MM.1S (cell line): ENCODE data around the gene DYNLT4.
"Not testable (repeated sequence)": the region's sequence is repeated elsewhere in the genome, so short reads cannot be mapped to it uniquely, and the experiment has no call there.

Experiments used
- DNase-seq: peaks from one replicate; pipeline ENCODE4 v3.0.0-alpha.2; 2015
- H2AFZ ChIP-seq: fragments of 300-600 bp; sonication (generic); 2 replicates; pipeline ENCODE4 v1.6.0; 2016; ENCODE audit warnings: antibody characterized with exemption, low read length
- H3F3A ChIP-seq: fragments of 300-600 bp; sonication (generic); 2 replicates; pipeline ENCODE4 v1.6.1; 2016; ENCODE audit warnings: mild to moderate bottlenecking, antibody characterized with exemption, low read length, moderate library complexity, mixed read lengths; ENCODE audit not compliant: insufficient read depth
- H3K27ac ChIP-seq: fragments of 300-600 bp; sonication (generic); 2 replicates; pipeline ENCODE4 v1.5.1; 2016; ENCODE audit warnings: mild to moderate bottlenecking, low read length
- H3K27me3 ChIP-seq: fragments of 300-600 bp; sonication (generic); replicated peaks from 2 replicates; pipeline ENCODE4 v1.6.0; 2016; ENCODE audit warnings: low read length; ENCODE audit not compliant: insufficient read depth
- H3K36me3 ChIP-seq: fragments of 300-600 bp; sonication (generic); replicated peaks from 2 replicates; pipeline ENCODE4 v1.6.1; 2016; ENCODE audit warnings: mild to moderate bottlenecking, low read length, mixed read lengths; ENCODE audit not compliant: insufficient read depth
- H3K4me1 ChIP-seq: fragments of 300-600 bp; sonication (generic); 2 replicates; pipeline ENCODE4 v1.6.1; 2016; ENCODE audit warnings: low read length, mixed read lengths
- H3K4me2 ChIP-seq: fragments of 300-600 bp; sonication (generic); 2 replicates; pipeline ENCODE4 v1.6.0; 2016; ENCODE audit warnings: low read depth, low read length
- H3K4me3 ChIP-seq: fragments of 300-600 bp; sonication (generic); 2 replicates; pipeline ENCODE4 v1.5.1; 2016; ENCODE audit warnings: low read length, mixed read lengths
- H3K79me2 ChIP-seq: fragments of 300-600 bp; sonication (generic); 2 replicates; pipeline ENCODE4 v1.6.1; 2016; ENCODE audit warnings: mixed run types, low read length, mixed read lengths
- H3K9ac ChIP-seq: fragments of 300-600 bp; sonication (generic); 2 replicates; pipeline ENCODE4 v1.6.1; 2016; ENCODE audit warnings: low read length, mixed read lengths
- H3K9me2 ChIP-seq: fragments of 300-600 bp; sonication (generic); replicated peaks from 2 replicates; pipeline ENCODE4 v1.6.1; 2016; ENCODE audit warnings: mild to moderate bottlenecking, low read length, mixed read lengths; ENCODE audit not compliant: insufficient read depth
- H3K9me3 ChIP-seq: fragments of 300-600 bp; sonication (generic); replicated peaks from 2 replicates; pipeline ENCODE4 v1.6.1; 2016; ENCODE audit warnings: mild to moderate bottlenecking, low read length, mixed read lengths; ENCODE audit not compliant: insufficient read depth
- H4K20me1 ChIP-seq: fragments of 300-600 bp; sonication (generic); 2 replicates; pipeline ENCODE4 v1.6.1; 2016; ENCODE audit warnings: mild to moderate bottlenecking, low read length, moderate library complexity, mixed read lengths; ENCODE audit not compliant: insufficient read depth
- CTCF ChIP-seq: fragments of 300-600 bp; sonication (generic); IDR thresholded peaks from 2 replicates; pipeline ENCODE4 v1.5.1; 2016; ENCODE audit warnings: antibody characterized with exemption, low read length, mixed read lengths
- EZH2 ChIP-seq: fragments of 300-600 bp; sonication (generic); optimal IDR thresholded peaks from 2 replicates; pipeline ENCODE3; 2017; ENCODE audit warnings: low read depth, mild to moderate bottlenecking, antibody characterized with exemption, low read length, mixed read lengths
- EZH2phosphoT487 ChIP-seq: fragments of 300-600 bp; sonication (generic); IDR thresholded peaks from 2 replicates; pipeline ENCODE4 v1.6.1; 2018; ENCODE audit warnings: antibody characterized with exemption, low read length

The DYNLT4 gene

DNA sequence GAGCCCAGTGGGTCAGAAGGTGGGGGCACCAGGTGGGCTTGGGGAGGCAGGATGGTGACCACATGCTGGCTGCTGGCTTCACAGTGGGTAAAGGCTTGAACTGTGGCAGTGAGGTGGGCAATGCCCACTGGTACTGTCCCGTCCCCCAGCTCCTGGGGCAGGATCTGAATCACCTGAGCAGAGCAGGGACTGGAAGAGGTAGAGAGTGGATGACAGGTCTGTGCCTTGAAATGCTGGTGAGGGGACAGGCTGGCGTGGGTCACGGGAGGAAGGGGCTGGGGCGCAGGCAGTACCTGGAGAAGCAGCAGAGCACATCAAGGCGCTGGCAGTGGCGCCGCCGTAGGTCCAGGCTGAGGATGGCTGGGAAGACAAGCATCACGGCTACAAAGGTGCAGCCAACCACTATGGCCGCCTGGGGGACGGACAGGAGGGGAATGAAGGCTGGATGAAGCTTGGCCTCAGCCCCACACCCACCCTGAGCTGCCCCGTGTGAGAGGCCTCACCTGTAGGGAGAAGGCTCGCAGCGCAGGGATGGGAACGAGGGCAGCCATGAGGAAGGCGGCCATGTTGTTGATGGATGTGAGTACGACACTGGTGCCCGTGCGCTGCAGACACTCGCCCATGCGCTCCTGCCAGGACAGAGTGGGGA, 21.0 kb upstream of the DYNLT4 start:
- H3F3A ChIP-seq: no peaks in the 10 kb centered on the region
- DNase-seq: no peak
- H3K4me3 ChIP-seq: no peak overlapping the region
- H4K20me1 ChIP-seq: no peaks in the 10 kb centered on the region
- H3K9me3 ChIP-seq: no peaks in the 10 kb centered on the region
- H3K4me2 ChIP-seq: no peak overlapping the region
- no peaks in the 10 kb centered on the region for H3K4me1 ChIP-seq
- no peak overlapping the region for H3K9ac ChIP-seq
- H3K36me3 ChIP-seq: no peaks in the 10 kb centered on the region
- H2AFZ ChIP-seq: no peak overlapping the region
- H3K27me3 ChIP-seq: no peaks in the 10 kb centered on the region
- TF ChIP-seq EZH2 (no peak), EZH2phosphoT487 (no peak), CTCF (no peak)
- no peaks in the 10 kb centered on the region for H3K9me2 ChIP-seq
- H3K79me2 ChIP-seq: no peaks in the 10 kb centered on the region
- H3K27ac ChIP-seq: no peak overlapping the region

GRCh38 chr1:44827197-44828002, 20.2 kb upstream of the DYNLT4 start:
- Histone ChIP-seq H3K4me1 (no peaks in the 10 kb centered on the region), H3K27me3 (no peaks in the 10 kb centered on the region), H3K36me3 (no peaks in the 10 kb centered on the region), H3K9ac (no peak overlapping the region), H4K20me1 (no peaks in the 10 kb centered on the region), H3K4me2 (no peak overlapping the region), H3K9me3 (no peaks in the 10 kb centered on the region), H3K79me2 (no peaks in the 10 kb centered on the region), H2AFZ (no peak overlapping the region), H3K9me2 (no peaks in the 10 kb centered on the region), H3K27ac (no peak overlapping the region), H3F3A (no peaks in the 10 kb centered on the region), H3K4me3 (no peak overlapping the region)
- TF ChIP-seq EZH2: no peak
- TF ChIP-seq EZH2phosphoT487: no peak
- no peak for TF ChIP-seq CTCF
- no peak for DNase-seq

GRCh38 chr1:44826375-44827196, 19.4 kb upstream of the DYNLT4 start:
- Histone ChIP-seq H3K27me3 (no peaks in the 10 kb centered on the region), H4K20me1 (no peaks in the 10 kb centered on the region), H3K36me3 (no peaks in the 10 kb centered on the region), H3K79me2 (no peaks in the 10 kb centered on the region), H3K4me1 (no peaks in the 10 kb centered on the region), H2AFZ (no peak overlapping the region), H3K27ac (no peak overlapping the region), H3K4me3 (no peak overlapping the region), H3K4me2 (no peak overlapping the region), H3K9me2 (no peaks in the 10 kb centered on the region), H3F3A (no peaks in the 10 kb centered on the region), H3K9me3 (no peaks in the 10 kb centered on the region), H3K9ac (no peak overlapping the region)
- TF ChIP-seq CTCF: no peak
- TF ChIP-seq EZH2phosphoT487: no peak
- no peak for TF ChIP-seq EZH2
- DNase-seq: no peak

- H3K79me2 ChIP-seq, H3K27me3 ChIP-seq, H3K4me2 ChIP-seq, H3K4me3 ChIP-seq, H2AFZ ChIP-seq, H3F3A ChIP-seq, DNase-seq, H3K4me1 ChIP-seq, H3K36me3 ChIP-seq, H4K20me1 ChIP-seq, H3K9ac ChIP-seq, H3K9me3 ChIP-seq, H3K27ac ChIP-seq, H3K9me2 ChIP-seq: not testable (repeated sequence)
These were observed 17.2 kb upstream of the DYNLT4 start for GRCh38 chr1:44824392-44824791.
